RWPE1 (cell line): ENCODE results near the gene SPA17.

Source experiments
- CTCF ChIA-PET: fragments of 350-600 bp; sonication (Branson Sonifier 250); formaldehyde crosslinking; extraction: SDS; loops from one replicate; lab custom pipeline; 2021; lab: Yijun Ruan, JAX
- POLR2A ChIA-PET: fragments of 400-600 bp; formaldehyde crosslinking; extraction: SDS; loops from one replicate; lab custom pipeline; 2020; ENCODE audit warnings: antibody characterized with exemption; ENCODE audit not compliant: low non-redundant PET; lab: Yijun Ruan, JAX
- DNase-seq: peaks from one replicate; pipeline ENCODE4 v3.0.0; 2012; ENCODE audit warnings: low spot score
- H3K27ac ChIP-seq: fragments of 450-650 bp; 2 replicates; pipeline ENCODE4 v1.5.1; 2017
- TF ChIP-seq, protein P1 (sequence below): fragments of 450-650 bp; conservative IDR thresholded peaks from 2 replicates; pipeline ENCODE4 v1.5.1; 2017; ENCODE audit warnings: low read depth, mild to moderate bottlenecking

Gene SPA17

DNA sequence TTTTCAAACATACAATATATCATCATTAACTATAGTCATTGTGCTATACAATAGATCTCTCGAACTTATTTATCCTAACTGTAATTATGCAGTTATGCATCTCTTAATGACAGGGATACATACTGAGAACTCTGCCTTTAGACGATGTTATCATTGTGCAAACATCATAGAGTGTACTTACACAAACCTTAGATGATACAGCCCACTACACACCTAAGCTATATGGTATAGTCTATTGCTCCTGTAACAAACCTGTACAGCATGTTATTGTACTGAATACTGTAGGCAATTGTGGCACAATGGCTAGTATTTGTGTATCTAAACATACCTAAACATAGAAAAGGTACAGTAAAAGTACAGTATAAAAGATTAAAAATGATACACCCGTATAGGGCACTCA lies 38.7 kb downstream of the SPA17 start:
- ChIA-PET POLR2A (no interaction called here), CTCF (no interaction called here)
- no peak for DNase-seq

DNA sequence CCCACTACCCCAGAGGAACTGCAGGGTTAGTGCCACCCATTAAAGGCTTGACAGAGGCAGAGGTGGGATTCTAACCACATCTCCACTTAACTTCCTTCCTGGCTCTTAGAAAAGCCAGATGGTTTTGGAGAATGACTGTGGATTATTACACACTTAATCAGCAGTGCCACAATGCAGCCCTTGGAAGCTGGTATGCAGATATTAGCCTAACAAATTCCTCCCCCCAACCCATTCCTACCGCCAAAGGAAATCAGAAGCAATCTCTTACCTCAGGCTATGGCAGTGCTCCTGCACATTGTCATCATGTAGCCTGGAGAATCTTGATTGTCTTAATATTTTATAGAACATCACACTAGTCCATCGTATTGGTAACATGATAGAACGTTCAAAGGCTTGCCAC lies 42.9 kb downstream of the SPA17 start:
- H3K27ac ChIP-seq, result no peak overlapping the region
- POLR2A ChIA-PET, result no interaction called here
- TF ChIP-seq, protein P1, sequence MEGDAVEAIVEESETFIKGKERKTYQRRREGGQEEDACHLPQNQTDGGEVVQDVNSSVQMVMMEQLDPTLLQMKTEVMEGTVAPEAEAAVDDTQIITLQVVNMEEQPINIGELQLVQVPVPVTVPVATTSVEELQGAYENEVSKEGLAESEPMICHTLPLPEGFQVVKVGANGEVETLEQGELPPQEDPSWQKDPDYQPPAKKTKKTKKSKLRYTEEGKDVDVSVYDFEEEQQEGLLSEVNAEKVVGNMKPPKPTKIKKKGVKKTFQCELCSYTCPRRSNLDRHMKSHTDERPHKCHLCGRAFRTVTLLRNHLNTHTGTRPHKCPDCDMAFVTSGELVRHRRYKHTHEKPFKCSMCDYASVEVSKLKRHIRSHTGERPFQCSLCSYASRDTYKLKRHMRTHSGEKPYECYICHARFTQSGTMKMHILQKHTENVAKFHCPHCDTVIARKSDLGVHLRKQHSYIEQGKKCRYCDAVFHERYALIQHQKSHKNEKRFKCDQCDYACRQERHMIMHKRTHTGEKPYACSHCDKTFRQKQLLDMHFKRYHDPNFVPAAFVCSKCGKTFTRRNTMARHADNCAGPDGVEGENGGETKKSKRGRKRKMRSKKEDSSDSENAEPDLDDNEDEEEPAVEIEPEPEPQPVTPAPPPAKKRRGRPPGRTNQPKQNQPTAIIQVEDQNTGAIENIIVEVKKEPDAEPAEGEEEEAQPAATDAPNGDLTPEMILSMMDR, result no peak
- no peak for DNase-seq
- CTCF ChIA-PET, result interaction anchor here (0.6 kb wide), 1 partner anchor 25 kb away, joined by 3 read pairs; no protein-coding TSS in a partner anchor

More for the DNA sequence above, 38.7 kb downstream of the SPA17 start:
- TF ChIP-seq, protein P1, result no peak
- H3K27ac ChIP-seq, result no peak overlapping the region

DNA sequence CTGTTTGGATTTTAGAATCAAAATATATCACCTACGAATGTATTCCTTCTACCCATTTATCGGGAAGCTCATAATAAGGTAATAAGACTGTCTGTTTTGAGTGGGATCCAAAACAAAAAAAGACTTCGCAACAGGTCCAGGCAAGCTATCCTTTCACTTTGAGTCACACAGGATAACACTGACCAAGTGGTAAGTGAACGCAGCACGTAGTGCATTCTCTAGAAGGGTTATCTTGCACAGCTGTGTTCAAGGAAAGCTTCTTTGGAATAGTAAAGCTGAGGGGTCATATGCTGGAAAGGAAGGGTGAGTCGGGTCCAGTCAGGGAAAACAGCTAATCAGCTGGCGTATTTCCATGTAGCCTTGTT lies 43.7 kb downstream of the SPA17 start:
- POLR2A ChIA-PET, result no interaction called here
- peak; percentile 60 for DNase-seq
- CTCF ChIA-PET, result interaction anchor here (0.6 to 1.0 kb wide), 3 partner anchors 23 to 236 kb away, joined by 3 to 4 read pairs (median 4); partner anchors contain the start of gene NRGN
- TF ChIP-seq, protein P1, result no peak
- peak overlapping the region; percentile 72 for H3K27ac ChIP-seq

- TF ChIP-seq, protein P1, result no peak
- peak; percentile 30 for DNase-seq
- POLR2A ChIA-PET, result no interaction called here
These were observed 44.3 kb downstream of the SPA17 start for GRCh38 chr11:124717786-124718651.

DNA sequence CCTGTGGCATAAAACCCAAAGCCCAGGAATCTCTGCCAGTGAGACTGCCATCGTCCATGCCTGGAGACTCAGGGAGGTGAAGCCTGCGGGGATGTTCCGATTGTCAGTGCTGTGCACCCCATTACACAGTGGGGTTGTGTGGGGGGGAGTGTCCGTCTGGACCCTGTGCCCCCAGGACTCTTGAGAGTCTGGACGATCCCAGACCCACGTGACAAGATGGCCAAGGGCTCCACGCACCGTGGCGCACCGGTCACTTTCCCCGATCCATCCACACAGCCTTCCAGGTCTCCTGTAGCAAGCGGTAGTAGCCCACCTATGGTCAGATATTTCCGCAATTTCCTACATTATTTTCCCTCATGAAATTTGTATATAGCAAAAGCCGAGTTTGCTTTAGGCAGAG lies 45.1 kb downstream of the SPA17 start:
- CTCF ChIA-PET, result no interaction called here
- no peak for DNase-seq
- POLR2A ChIA-PET, result no interaction called here
- TF ChIP-seq, protein P1, result no peak
- H3K27ac ChIP-seq, result no peak overlapping the region

More at GRCh38 chr11:124717786-124718651, 44.3 kb downstream of the SPA17 start:
- H3K27ac ChIP-seq, result peak overlapping the region; percentile 72
- CTCF ChIA-PET, result interaction anchor here (0.6 to 1.0 kb wide), 4 partner anchors 22 to 262 kb away, joined by 3 to 4 read pairs (median 4); partner anchors contain the start of gene NRGN

- ChIA-PET CTCF (no interaction called here), POLR2A (no interaction called here)
- no peak overlapping the region for H3K27ac ChIP-seq
- TF ChIP-seq, protein P1, result no peak
- DNase-seq, result no peak
These were observed 45.8 kb downstream of the SPA17 start for GRCh38 chr11:124719534-124719933.
